ENCODE measurements around the gene IFI30. TPM values are rescaled to one million over a fixed set of nuclear protein-coding genes. Genes with fewer than 3 reads are reported as not detected.

The IFI30 gene
- total and polyA plus RNA-seq, 2 donors (not counting 3 experiments of a cell fraction or from before 2014, with no cell fraction given): 1.1 to 1.6 TPM

- no peak overlapping the region for H3K4me2 ChIP-seq (ENCODE audit: insufficient read depth, low read length)
- H3K4me3 ChIP-seq (replicated peaks in 1 of 3; ENCODE audit: insufficient read depth in 1 of 3, low read depth in 1 of 3, low read length in 3 of 3): no peak overlapping the region
- H3K4me1 ChIP-seq (ENCODE audit: control insufficient read depth, extremely low read depth, insufficient read depth, low read length): peaks cover 9% of the 10 kb centered on the region
- no peak overlapping the region for H3K9ac ChIP-seq (replicated peaks; ENCODE audit: extremely low read depth, insufficient read depth, low read length)
- no peak for TF ChIP-seq GATA2 (IDR thresholded peaks at IDR 0.05; ENCODE audit: insufficient read depth, insufficient read length, low read depth, low read length)
- TF ChIP-seq CTCF (IDR thresholded peaks at IDR 0.05; ENCODE audit: extremely low read depth in 1 of 2, insufficient read depth in 1 of 2, low read depth in 1 of 2, low read length in 2 of 2): no peak
- TF ChIP-seq JUN (IDR thresholded peaks at IDR 0.05; ENCODE audit: borderline replicate concordance, insufficient read depth, insufficient read length, low read depth): no peak
- TF ChIP-seq POLR2AphosphoS5 (IDR thresholded peaks at IDR 0.05; ENCODE audit: insufficient read depth, low read depth, low read length): no peak
- no peak for TF ChIP-seq MAX (IDR thresholded peaks at IDR 0.05; ENCODE audit: insufficient read depth, insufficient read length)
- TF ChIP-seq MYC (IDR thresholded peaks at IDR 0.05; ENCODE audit: low read depth, low read length): no peak
- TF ChIP-seq POLR2A (IDR thresholded peaks at IDR 0.05; ENCODE audit: low read depth, low read length): no peak
- no peak for TF ChIP-seq FOS (IDR thresholded peaks at IDR 0.05; ENCODE audit: borderline replicate concordance, insufficient read depth, low read length)
- no peak for TF ChIP-seq EZH2 (IDR thresholded peaks at IDR 0.05; ENCODE audit: borderline replicate concordance, low read depth, low read length, severe bottlenecking)
- intact Hi-C loops (cut with micrococcal nuclease): no loop called here
- ChIA-PET CTCF (interaction anchor here (0.7 to 2.3 kb wide), 6 partner anchors 12 to 109 kb away, joined by 3 to 17 read pairs (median 4); no protein-coding TSS in a partner anchor), POLR2A (no interaction called here)
- DNase-seq (ENCODE audit: low read depth, low spot score) (no peak), FAIRE-seq (no peak)
- no peaks in the 10 kb centered on the region for H4K20me1 ChIP-seq (replicated peaks; ENCODE audit: control insufficient read depth, extremely low read depth, insufficient read depth, low read length)
- peaks cover 5% of the 10 kb centered on the region in 2 experiments for H3K27me3 ChIP-seq (ENCODE audit: control insufficient read depth in 2 of 2, insufficient read depth in 2 of 2, low read length in 2 of 2)
- dilution Hi-C loops (cut with MboI; ENCODE audit: extremely low pct_ligation_motif_present, low sequenced_read_pairs): no loop called here
- H3K9me1 ChIP-seq (replicated peaks; ENCODE audit: control insufficient read depth, extremely low read depth, insufficient read depth, low read length): no peaks in the 10 kb centered on the region
- no peaks in the 10 kb centered on the region for H3K79me2 ChIP-seq (ENCODE audit: control insufficient read depth, insufficient read depth, low read length)
- BruUV-seq (replicated peaks): no TSS peak
- H3K9me3 ChIP-seq (replicated peaks; ENCODE audit: control insufficient read depth, insufficient read depth, low read length): no peaks in the 10 kb centered on the region
- no peaks in the 10 kb centered on the region for H3K36me3 ChIP-seq (ENCODE audit: control insufficient read depth in 2 of 2, extremely low read depth in 1 of 2, insufficient read depth in 2 of 2, low read length in 2 of 2)
- no peak overlapping the region for H3K27ac ChIP-seq (ENCODE audit: insufficient read depth, low read depth, low read length)
- H2AFZ ChIP-seq (ENCODE audit: low read depth, low read length): no peak overlapping the region
These were observed 48.5 kb downstream of the IFI30 start for GRCh38 chr19:18221815-18222725.

Measured in endothelial cell of umbilical vein (primary cell).